D721Med (cell line): ENCODE results near the gene LDLRAP1.

Experiments
- DNase-seq: peaks from one replicate; pipeline ENCODE4 v3.0.0; 2011; ENCODE audit warnings: low spot score; ENCODE audit not compliant: insufficient read length
- FAIRE-seq: peaks from 2 replicates; lab custom pipeline; 2011; peaks lifted over from hg19 to GRCh38; lab: Jason Lieb, UNC
- TF ChIP-seq, protein P1 (sequence below): IDR thresholded peaks from 2 replicates; pipeline ENCODE4 v1.5.1; 2012; ENCODE audit warnings: mild to moderate bottlenecking, control low read depth; ENCODE audit not compliant: insufficient read depth; ENCODE audit errors: missing control alignments

The LDLRAP1 gene

DNA sequence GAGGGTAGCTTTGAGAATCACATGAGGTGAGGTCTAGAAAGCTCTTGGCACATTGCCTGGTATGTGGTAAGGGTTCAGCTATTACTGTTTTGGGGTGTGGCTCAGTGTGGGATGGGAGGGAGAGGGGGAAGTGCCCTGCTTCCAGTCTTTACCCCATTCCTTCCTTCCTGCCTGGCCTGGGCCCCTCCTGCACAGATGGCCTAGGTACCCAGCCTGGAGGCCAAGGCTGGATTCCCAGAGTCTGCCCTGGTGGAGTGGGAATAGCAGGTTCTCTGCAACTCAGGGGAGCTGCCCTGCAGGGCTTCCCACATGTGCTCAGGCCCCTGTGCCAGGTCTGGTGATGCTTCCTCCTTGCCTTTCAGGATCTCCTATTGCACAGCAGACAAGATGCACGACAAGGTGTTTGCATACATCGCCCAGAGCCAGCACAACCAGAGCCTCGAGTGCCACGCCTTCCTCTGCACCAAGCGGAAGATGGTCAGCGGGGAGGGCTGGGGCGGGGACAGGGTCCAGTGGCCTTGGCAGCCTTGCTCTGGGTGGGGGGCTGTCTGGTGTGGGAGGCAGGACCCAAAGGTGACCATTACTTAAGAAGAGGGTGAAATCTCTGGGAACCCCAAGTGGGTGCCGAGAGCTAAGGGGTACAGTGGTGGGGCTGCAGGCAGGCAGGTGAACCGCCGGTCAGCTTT, 13.5 kb downstream of the LDLRAP1 start:
- TF ChIP-seq, protein P1, sequence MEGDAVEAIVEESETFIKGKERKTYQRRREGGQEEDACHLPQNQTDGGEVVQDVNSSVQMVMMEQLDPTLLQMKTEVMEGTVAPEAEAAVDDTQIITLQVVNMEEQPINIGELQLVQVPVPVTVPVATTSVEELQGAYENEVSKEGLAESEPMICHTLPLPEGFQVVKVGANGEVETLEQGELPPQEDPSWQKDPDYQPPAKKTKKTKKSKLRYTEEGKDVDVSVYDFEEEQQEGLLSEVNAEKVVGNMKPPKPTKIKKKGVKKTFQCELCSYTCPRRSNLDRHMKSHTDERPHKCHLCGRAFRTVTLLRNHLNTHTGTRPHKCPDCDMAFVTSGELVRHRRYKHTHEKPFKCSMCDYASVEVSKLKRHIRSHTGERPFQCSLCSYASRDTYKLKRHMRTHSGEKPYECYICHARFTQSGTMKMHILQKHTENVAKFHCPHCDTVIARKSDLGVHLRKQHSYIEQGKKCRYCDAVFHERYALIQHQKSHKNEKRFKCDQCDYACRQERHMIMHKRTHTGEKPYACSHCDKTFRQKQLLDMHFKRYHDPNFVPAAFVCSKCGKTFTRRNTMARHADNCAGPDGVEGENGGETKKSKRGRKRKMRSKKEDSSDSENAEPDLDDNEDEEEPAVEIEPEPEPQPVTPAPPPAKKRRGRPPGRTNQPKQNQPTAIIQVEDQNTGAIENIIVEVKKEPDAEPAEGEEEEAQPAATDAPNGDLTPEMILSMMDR: no peak
- no peak for FAIRE-seq
- no peak for DNase-seq

DNA sequence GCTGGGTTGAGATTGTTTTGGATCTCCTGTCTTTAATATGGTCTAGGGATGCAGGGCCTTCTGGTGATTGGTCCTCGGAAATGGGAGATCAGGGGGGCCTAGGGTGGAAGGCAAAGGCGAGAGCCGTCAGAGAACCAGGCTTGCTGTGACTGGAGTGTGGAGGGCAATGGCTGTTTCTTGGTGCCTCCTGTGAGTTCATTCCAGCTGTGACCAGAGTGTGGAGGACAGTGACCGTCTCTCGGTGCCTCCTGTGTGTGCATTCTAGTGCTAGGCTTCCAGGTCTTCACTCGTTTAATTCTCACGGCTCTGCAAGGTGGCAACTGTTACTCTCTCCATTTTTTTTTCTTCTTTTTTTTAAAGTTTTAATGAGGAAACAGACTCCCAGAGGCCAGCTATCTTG, 14.1 kb downstream of the LDLRAP1 start:
- FAIRE-seq: no peak
- TF ChIP-seq, protein P1: no peak
- no peak for DNase-seq

- FAIRE-seq: no peak
Measured at GRCh38 chr1:25559031-25559430, 15.6 kb downstream of the LDLRAP1 start.

GRCh38 chr1:25560001-25560400, 16.6 kb downstream of the LDLRAP1 start:
- TF ChIP-seq, protein P1: no peak
- no peak for DNase-seq
- FAIRE-seq: no peak

More at GRCh38 chr1:25559031-25559430, 15.6 kb downstream of the LDLRAP1 start:
- DNase-seq: no peak
- TF ChIP-seq, protein P1: no peak

DNA sequence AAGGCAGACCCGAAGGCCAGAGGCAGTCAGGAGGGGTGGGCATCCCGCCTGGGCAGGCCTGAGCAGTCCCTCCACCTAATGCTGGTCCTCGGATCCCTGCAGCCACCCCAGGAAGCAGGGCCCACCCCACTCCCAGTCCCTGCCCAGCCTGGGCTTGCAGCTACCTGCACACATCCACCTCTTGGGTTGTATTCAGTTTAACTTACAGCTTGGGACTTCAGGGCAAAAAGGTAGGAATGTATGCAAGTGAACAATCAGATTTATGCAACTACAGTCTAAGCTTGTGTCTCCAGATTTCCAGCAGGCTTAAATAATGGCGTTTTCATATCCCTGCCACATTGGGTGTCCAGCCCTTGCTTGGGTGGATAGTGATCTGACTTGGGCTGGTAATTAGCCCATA, 17.4 kb downstream of the LDLRAP1 start:
- TF ChIP-seq, protein P1: no peak
- FAIRE-seq: no peak
- no peak for DNase-seq

- TF ChIP-seq, protein P1: no peak
- FAIRE-seq (no peak), DNase-seq (no peak)
Measured at GRCh38 chr1:25561421-25562100, 18.2 kb downstream of the LDLRAP1 start.
